UCSD-AML1 (cell line): ENCODE data around the gene HAL.

ENCODE experiments used
- DNase-seq: peaks from one replicate; lab custom pipeline; 2025; ENCODE audit not compliant: unreplicated experiment; lab: John Stamatoyannopoulos, UW

The HAL gene

DNA sequence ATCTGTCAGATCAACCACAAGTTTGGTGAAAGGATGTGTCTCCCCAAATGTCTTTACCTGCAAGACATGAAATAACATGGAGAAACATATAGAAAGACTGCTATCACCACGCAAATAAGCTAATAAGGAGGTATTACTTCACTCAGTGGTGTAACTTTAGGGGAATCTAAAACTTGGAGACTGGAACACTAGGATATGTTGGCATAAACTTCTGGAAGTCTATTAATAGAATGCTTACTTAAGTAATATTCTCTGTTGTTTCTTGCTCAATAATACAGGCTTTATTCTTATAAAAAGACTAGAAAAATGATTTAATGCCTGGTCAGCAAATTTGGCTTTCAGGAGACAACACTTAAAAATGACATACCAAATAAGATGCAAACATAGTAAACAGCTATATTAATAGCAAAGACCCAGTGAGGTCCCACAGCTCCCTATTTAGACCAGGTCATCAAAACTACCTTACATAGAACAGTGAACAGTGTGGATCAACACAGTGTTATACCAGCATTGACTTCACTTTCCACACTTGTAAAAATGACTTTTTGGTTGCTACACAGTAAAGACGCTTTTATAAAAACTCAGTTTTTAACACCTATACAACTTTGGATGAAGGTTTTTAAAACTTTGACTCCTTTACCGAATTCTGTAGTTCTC lies 18.9 kb upstream of the HAL start:
- no peak for DNase-seq

DNA sequence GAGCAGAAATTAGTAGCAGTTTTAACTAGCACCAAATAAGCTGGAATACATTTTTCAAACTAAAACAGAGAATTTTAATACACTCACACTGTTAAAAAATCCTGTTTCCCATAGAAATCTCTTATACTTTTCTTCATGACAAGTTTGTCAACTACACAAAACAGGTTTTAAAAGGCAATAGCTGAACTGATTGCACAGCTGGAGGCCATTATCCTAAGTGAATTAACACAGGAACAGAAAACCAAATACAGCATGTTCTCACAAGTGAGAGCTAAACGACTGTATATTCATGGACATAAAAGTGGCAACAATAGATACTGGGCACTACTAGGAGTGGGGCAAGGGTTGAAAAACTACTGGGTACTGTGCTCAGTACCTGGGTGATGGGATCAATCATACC lies 11.6 kb upstream of the HAL start:
- DNase-seq, result no peak

DNA sequence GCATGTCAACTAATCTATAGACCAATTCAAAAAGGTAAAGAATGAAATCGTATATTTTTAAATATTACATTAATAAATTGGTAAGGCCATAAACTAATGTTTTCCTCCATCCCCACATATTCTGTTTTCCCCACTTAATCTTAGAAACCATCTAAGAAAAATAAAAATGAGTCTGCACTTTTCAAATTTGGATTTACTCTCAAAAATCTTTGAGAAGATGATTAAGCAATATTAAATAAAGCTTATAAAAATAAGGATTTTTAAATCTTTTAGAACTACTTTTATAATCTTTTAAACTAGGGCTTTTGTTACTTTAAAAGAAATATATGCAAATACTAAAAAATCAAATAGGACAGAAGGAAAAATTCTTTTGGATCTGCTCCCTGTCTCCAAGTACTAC lies 10.6 kb upstream of the HAL start:
- no peak for DNase-seq

DNA sequence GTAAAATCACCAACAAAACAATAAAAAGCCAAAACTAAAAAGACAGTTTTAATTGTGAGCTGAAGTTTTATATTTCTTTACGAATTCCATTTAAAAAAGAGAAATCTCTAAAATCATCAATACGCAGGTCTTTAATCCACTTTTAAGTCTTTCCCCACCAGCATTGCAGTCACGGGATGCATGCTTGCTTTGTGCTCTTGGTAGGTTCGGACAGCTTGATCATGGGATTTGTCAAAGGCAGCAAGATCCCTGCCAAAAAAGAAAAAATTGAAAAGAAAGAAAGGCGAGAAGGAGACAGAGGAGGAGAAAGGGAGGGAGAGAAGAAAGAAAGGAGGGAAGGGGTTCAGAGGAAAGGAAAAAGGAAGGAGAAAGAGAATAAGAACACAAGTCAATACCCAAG lies 4.7 kb upstream of the HAL start:
- DNase-seq, result no peak

DNA sequence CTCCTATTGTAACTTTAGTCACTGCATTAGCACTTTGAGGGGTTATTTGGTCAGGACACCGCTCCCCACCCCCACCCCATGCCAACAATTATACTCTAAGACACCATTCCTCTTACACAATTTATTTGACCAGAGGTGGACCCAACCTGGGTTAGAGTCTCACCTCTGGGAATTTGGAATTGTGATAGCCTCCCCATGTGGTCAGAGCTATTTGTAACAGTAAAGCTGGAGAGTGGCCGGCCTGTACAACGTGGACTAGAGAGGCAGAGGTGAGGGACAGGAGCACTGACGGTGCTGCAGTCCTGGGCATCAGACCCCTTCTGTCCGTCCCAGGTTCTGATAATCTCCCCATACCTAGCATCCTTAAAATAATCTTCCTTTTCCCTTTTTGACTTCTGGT lies 3.3 kb upstream of the HAL start:
- DNase-seq, result no peak

DNA sequence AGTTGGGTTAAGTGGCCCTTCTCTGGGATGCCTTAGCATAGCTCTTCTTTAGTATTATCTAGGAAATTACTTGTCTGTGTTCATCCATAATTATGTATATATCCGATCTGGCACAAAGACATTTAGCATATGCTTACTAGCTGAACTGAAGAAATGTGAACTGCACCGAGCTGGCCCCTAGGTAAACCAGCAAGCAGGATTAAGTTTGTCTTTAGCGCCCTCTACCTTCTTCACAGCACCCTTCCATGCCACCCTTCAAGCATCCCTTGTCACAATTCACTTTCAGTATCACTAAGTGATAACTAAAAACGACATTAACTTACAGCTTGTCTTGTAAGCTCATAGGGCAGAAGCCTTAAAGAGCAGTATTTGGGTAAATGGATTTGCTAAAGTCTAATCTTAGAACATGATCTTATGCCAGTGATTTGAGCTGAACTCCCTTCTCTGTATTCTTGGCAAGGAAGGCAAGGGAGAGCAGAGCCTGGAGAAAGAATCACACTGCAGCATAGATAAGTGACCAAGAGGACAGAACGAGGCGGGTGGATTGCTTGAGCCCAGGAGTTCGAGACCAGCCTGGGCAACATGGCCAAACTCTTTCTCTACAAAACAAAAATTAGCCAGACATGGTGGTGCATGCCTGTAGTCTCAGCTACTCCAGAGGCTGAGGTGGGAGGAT lies 2.6 kb upstream of the HAL start:
- peak; percentile 14 for DNase-seq

DNA sequence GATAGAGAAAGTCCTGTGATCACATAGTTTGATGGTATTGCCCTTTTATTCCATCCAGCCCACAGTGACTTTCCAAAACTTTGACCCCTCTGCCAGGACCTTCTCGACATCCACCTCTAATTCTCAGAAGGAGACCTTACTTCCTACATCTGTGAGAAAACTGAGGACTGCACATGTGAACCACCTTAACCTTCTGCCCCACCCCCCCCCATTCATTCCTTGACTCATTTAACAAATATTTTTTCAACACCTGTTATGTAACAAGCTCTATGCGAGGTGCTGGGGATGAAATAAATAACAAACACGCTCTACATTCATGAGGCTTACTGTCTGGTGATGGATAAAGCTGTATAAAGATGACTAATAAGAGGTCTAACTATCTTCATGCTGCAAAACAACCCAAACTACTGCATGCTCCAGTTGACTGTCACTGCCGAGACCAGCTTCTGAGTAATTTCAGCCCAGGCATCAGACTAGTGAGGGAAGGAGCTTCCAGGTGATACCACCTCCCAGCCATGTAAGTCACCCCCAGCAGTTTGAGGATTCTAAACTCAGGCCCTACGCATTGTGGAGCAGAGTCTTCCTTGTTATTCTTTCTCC lies 1.9 kb upstream of the HAL start:
- no peak for DNase-seq

DNA sequence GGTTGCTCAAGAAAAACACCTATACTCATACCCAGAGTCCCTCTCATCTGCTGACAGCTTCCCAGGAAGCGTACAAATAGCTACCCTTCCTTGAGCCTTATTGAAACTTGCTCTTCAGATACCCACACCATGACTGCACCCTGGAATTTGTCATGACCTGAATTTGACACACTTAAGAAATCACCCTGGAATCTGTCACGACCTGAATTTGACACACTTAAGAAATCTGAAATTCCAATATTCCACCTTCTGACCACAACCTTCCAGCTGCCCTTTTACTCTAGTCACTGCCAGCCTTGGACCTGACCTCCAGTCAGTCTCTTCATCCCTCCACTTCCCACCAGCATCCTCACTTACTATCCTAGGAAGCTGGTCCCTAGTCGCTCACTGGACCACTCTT lies 1.1 kb upstream of the HAL start:
- no peak for DNase-seq

DNA sequence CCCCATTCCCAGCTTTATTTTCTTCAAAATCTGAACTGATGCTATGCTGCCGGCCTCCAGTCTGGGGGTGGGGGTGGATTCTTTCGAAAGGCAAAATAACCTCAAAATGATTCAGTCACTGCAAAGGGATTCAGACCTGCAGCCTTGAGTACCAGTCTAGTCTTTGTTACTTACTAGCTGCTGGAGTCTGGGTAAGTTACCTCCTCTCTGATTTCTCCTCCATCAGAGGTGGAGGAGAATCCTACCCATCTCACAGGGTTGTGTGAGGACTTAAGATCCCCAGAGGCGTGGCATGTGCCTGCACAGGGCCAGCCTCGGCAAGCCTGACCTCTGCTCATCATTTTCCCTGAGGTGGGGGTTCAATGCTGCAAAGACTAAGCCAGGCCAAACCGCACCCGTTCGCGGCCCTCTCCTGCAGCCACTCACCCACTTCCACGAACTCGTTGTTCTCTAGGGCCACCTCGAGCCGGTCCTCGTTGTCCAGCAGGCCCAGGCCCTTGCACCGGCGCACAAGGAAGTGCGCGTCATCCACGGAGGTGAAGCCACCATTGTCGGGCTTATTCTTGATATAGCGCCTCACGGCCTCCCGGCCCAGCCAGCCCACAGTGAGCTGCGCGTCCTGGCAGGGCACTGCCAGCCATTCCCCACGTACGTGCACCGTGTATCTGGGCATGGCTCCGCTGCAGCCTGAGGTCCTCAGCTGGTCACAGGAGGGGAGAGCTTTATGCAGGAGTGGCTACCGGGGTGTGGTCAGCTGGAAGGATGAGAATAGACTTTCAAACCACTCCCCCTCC lies 709 bp downstream of the HAL start:
- no peak for DNase-seq

DNA sequence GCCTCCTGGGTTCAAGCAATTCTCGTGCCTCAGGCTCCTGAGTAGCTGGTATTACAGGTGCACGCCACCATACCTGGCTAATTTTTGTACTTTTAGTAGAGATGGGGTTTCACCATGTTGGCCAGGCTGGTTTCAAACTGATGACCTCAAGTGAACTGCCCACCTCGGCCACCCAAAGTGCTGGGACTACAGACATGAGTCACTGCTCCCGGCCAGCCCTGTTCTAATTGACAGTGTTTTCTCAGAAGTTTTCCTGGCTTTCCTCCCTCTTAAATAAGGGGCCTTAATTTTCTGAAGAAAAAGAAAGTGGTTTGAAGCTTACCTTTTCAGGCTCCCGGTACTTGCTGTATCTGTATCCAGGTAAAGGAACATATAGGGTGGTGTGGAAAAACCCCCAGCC lies 1.7 kb downstream of the HAL start:
- DNase-seq, result no peak

DNA sequence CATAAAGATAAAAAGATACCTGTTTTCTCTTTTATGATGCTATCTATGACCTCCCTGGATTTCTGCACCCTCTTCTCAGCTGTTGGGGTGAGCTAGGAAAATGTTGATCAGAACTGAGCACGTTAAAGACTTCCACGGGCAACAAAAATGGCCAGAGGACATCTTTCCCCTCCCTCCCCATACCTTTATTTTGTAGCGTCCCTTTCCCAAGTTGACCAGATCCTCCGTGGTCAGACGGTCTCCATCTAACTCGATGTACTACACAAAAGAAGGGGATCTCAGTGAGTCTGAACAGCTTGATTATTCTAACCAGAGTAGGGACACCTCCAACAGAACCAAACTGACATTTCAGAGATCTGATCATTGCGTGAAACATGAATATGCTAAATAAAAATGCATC lies 2.2 kb downstream of the HAL start:
- no peak for DNase-seq

DNA sequence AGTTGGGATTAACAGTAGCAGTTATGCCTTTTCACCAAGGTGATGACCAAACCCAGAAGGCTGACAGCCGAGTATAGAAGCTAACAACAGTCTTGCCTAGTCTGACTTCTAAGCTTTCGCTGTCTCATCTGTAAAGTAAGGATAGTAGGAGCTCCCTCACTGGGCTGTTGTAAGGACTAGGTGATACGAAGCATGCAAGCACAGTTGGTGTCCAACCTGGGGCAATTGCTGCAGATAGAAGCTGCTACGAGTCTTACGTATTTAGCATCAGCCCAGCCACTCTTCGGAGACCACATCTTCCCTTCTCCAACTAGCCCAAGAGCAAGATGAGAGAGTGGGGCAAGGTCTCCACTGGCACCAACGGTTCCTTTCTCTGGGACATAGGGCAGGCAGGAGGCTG lies 6.0 kb downstream of the HAL start:
- no peak for DNase-seq

DNA sequence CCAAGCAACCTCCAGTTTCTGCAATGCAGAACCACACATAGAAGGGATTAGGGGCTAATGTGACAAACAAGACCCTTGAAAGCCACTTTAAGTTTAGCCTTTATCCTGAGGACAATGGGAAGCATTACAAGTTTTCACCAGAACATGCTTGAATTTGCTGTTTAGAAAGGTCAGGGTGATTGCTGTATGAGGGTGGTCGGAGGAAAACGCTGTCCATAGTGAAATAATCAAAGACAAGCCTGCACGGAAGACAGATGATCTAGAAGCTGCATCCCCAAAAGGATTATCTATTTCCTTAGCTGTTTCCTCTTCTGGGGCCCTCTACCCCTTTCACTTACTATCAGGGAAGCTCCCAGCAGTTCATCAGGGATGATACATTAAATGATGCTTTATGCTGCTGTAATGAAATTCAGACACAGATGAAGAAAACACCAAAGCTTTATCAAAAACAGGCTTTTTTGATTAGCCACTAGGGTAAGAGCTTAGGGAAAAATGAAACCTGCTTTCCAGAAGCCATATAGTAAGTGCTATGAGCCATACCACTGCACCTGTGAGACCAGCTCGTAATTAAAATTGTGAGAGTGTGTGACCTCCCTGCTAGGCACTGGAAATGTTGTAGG lies 6.5 kb downstream of the HAL start:
- DNase-seq, result no peak

DNA sequence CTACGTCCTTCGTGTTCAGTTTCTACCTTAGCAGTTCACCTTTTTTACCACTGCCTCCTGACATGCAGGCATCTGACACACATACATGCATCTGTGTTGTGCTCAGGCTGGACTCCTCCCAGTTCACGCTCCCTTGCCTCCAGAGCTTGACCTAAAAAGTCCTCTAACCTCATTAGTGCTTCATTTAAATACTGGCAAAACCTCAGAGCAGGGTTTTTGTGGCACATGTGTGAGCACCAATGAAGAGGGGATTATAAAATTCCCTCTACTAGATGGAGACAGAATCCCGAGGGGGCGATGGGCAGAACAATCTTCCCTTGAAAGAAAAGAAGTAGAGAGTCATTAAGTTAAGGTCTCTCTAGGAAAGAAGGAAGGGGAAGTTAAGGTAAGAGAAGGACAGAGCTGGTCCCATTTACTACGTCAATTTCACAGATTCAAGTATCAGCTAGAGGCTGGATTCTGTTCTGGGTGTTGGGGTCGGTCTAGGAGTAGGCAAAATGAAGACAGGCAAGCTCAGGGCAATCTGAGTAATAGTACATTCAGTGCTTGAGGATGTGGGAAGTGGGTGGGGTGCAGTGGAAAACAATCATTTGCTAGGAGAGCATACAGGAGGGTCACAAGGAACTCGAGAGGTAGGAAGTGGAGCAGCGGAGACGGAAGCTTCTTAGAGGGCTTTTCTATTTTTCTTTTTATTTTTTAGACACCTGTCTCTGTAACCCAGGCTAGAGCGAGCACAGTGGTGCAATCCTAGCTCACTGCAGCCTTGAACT lies 7.5 kb downstream of the HAL start:
- DNase-seq, result no peak

DNA sequence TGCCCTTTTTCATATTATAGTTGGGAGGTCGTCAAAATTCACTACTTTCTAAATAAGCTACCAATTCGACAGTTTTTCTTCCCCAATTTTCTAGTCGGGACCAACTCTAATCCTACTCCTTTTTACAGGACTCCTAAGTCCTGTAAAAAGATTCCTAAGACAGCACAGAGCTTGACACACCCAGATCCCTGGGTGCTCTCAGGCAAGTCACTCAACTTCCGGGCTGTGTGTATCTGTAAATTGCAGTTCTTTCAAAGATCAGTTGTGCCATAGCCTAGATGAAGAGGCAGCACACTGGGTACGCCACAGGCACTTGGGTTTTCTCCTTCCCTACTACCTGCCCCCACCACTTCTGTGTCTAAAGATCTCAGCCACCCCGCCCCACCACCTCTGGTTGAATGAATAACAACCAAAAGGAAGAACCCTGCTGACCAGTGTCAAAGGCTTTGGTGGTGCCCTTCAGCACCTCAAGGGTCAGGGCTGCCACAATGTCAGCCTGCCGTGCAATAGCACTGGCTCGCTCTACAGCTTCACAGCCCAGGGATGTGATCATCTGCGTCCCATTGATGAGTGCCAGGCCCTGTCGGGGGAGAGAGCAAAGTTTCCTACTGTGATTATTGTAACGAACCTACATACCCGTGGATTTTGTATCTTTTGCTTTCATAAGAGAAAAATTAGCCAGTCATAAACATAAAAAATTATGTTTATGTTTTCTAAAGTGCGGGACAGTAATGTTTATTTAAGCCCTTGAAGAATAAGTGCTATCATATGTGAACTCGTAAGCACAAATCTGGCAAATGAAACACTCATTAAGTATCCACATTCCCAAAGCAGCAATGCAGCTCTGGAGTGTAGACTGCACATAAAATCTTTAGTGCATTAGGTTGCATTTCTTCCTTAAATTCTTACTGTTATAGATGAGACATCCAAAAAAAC lies 9.2 kb downstream of the HAL start:
- DNase-seq, result no peak

DNA sequence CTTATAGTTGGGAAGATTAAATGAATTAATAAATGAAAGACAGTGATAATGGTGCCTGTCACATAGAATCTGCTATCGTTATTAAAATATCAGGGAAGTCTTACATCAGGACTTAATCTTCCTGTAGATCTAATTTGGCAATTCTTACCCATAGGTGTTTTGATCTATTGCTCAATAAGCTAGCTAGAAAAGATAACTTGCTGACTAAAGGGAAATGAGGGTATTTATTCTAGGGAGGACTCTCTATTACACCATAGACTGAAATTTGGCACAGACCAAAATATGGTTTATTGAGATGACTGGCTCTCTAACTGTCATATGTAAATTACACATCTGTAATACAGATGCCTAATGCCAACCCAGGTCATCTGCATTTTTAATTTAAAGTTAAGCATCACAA lies 11.5 kb downstream of the HAL start:
- no peak for DNase-seq

DNA sequence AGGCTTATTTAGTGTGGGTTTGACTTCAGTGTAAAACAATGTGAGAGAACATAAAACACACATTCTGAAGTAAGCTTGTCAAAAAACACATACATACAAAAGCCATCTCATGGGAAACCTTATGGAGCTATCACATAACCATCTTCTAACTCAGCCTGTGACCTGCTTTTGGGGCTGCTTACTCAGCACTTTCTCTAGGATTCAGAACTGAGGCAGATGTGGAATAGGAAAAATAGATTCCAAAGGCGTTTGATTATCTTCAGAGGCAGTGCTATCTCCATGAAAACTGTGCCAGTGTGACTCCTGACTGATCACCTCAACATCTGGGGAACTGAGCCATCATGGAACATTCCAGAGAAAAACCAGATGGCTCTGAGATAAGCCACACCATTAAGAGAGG lies 13.5 kb downstream of the HAL start:
- no peak for DNase-seq

DNA sequence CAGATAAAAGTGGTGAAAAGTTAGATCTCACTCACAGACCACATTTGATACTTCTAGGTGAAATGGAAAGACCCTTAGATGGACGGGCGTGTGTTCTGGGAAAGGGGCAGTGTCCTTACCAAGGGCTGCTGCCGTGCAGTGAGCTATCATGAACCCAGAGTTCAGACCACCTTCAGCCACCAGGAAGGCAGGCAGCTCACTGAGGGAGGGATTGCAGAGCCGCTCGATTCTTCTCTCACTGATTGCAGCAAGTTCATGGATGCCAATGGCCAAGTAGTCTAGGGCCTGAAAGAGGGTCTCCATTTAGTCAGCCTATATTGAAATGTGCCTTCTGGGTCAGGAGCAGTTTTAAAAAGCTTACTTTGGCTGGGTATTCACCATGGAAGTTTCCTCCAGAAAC lies 15.7 kb downstream of the HAL start:
- no peak for DNase-seq

DNA sequence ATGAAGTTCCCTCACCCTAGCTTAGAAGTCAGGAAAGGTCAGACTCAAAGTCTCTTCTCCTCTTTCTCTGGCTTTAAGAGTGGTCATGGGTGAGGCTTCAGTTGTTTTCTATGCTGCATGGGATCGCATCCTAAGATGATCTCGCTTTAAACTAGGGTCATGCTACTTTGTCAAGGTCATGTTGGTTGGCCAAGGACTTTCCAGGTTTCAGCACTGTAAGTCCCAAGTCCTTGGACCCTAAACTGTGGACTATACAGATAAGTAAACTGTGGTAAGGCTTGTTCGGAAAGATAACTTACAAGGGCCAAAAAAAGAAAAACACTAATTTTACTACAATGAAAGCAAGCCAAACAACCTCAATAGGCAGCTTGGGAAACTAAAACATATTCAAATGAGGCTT lies 17.4 kb downstream of the HAL start:
- no peak for DNase-seq

DNA sequence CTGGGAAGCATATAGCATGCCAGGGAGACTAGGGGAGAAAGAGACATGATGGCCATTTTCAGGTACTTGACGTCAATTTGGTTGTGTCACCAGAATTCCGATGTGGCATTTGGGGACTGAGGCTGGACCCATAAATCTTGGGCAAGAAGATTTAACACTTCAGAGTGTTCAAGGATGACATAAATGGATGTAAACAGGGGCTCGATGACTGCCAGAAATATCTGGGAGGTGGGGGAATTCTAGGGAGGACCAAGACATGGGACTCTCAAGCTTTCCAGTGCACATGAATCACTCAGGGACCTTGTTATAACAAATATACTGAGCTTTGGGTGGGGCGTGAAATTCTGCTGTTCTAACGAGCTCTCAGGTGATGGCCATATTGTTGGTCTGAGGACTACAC lies 17.8 kb downstream of the HAL start:
- DNase-seq, result no peak
